T-helper 22 cell (primary cell): Measurements from ENCODE around the gene RPL13A.

Source experiments
- DNase-seq: peaks from one replicate; pipeline ENCODE4 v3.0.0-alpha.2; 2020; ENCODE audit warnings: low read depth

The RPL13A gene

GRCh38 chr19:49507803-49508494, 20.5 kb downstream of the RPL13A start:
- DNase-seq: no peak

GRCh38 chr19:49512970-49513745, 25.8 kb downstream of the RPL13A start:
- no peak for DNase-seq

- no peak for DNase-seq
Observed at GRCh38 chr19:49513746-49514118, 26.3 kb downstream of the RPL13A start.

- DNase-seq: no peak
Observed at GRCh38 chr19:49514151-49514550, 26.7 kb downstream of the RPL13A start.

- no peak for DNase-seq
Observed at GRCh38 chr19:49515767-49516166, 28.4 kb downstream of the RPL13A start.

GRCh38 chr19:49518033-49518432, 30.6 kb downstream of the RPL13A start:
- no peak for DNase-seq

- DNase-seq: no peak
Observed at GRCh38 chr19:49520705-49521319, 33.4 kb downstream of the RPL13A start.

GRCh38 chr19:49524812-49525455, 37.5 kb downstream of the RPL13A start:
- DNase-seq: no peak

GRCh38 chr19:49528211-49528771, 40.9 kb downstream of the RPL13A start:
- DNase-seq: no peak

GRCh38 chr19:49530708-49531107, 43.3 kb downstream of the RPL13A start:
- DNase-seq: no peak

- DNase-seq: peak; percentile 70
Observed at GRCh38 chr19:49533551-49534488, 46.4 kb downstream of the RPL13A start.

GRCh38 chr19:49534632-49535385, 47.4 kb downstream of the RPL13A start:
- no peak for DNase-seq

GRCh38 chr19:49536921-49537462, 49.6 kb downstream of the RPL13A start:
- DNase-seq: no peak

GRCh38 chr19:49538643-49539042, 51.2 kb downstream of the RPL13A start:
- no peak for DNase-seq

- no peak for DNase-seq
Observed at GRCh38 chr19:49539192-49539952, 52.0 kb downstream of the RPL13A start.
